ENCODE results near the gene TFF2.
A peak's percentile ranks its signal among the peaks of the same experiment; 100 is the strongest.

TFF2 gene, protein sequence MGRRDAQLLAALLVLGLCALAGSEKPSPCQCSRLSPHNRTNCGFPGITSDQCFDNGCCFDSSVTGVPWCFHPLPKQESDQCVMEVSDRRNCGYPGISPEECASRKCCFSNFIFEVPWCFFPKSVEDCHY

GRCh38 chr21:42350927-42351426 is at the start of gene TFF2:
TSS of gene TFF2 (minus strand) at chr21:42350994. CDS start at chr21:42350957, 37 bp downstream.
- DNase-seq, result no peak

DNA sequence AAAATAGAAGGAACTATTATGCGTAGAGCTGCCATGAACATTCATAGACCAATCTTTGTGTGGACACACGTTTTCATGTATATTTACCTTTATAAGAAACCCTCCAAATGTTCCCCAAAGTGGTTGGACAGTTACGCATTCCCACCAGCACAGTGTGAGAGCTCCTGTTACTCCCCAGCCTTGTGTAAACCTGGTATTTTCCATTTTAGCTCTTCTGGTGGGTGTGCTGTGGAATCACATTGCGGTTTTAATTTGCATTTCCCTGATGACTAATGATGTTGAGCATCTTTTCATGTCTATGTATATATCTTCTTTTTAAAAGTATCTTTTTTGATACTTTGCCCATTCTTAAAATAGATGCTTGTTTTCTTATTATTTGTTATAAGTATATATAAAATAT is 49.7 kb upstream of the TFF2 start:
- no peak for DNase-seq

GRCh38 chr21:42398436-42399028 is 47.7 kb upstream of the TFF2 start:
- DNase-seq, result no peak

GRCh38 chr21:42397746-42398394 is 47.1 kb upstream of the TFF2 start:
- DNase-seq, result no peak

GRCh38 chr21:42396799-42397745 is 46.3 kb upstream of the TFF2 start:
- DNase-seq, result no peak

DNA sequence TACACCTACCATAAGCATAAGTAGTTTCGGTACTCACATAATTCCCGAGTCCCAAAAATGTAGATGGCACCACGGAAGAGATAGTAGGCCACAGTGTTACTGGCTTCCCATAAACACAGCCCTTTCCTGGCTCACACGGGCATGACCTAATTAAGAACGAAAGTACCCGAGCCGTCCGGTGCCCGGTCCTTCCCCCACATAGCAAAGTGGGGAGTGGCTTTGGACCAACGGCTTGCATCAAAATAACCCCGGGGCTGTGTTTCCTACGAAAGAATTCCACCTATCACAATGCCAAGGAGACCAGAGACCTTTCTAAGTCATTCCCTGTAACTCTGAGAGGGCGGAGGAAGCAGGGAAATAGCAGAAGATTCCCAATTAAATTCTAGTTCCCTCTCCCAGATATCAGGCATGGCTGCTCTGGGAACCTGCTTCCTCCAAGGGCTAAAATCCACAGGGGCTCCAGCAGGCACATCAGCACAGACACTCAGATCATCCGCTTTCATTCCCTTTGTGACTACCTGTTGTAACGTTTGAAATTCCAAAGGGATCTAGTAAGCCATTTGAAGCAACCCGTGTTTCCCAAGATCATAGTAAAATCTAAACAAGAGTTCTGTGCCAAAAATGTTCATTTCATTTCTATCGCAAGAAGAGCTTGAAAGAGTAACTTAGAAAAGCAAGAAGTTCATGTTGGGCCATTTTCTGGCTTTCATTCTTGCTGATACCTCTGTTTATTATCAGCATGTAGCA is 45.3 kb upstream of the TFF2 start, which contains the start of gene TMPRSS3:
TMPRSS3 (minus strand) TSS at position 148 of the 747 bp plus-strand sequence. CDS start 635 bp downstream, outside the sequence.
- DNase-seq, result no peak

DNA sequence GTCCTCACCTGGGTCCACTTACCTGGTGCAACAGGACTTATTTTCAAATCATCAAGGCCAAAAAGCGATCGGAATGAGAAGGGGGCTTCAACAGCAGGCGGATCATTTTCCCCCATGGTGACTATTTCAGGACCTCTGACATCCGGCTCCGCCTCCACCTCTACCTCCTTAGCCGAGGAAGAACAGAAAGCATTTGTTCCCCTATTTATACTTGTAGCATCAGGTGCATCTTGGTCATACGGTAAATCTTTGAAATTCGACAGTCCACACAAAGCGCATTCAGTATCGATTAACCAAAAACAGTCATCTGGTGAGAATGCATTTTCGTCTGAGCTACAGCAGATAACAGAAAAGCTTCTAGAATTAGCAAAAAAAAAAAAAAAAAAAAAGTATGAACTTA is 44.5 kb upstream of the TFF2 start:
- DNase-seq, result no peak

DNA sequence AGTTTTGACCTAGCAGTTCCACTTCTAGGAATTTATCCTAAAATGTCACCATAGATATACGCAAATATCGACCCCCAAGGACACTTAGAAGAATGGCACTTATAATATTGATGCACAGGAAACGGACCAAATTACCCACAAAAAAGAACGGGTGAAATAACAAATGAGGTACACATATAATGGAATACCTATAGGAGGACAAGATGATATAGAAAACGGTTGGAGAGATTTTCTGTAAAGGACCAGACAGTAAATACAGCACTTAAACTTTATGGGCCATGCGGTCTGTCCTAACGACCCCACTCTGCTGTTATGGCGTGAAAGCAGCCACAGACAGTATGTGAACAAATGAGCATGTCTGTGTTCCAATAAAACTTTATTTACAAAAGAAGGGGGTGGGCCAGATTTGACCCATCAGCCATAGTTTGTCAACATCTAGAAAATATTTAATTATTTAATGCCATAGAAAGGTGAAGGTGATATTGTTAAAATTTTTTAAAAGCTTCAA is 42.7 kb upstream of the TFF2 start:
- no peak for DNase-seq

GRCh38 chr21:42392731-42393442 is 42.1 kb upstream of the TFF2 start:
- no peak for DNase-seq

DNA sequence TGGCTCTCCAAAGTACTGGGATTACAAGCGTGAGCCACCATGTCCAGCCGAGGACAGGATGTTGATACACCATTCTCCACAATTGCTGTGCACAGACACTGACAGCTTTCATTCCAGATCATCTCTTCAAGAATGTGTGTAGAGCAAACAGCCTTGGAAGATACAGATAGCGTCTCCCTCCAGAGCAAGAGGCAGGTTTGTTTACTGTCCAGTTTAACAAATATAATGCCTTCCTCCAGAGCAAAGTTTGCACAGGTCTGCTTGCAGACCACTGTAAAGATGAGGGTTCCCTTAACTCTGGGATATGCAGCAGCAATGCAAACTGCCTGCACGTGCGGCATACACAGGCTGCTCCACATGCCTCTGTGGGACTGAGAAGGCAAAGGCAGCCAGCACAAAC is 40.5 kb upstream of the TFF2 start:
- DNase-seq, result no peak

DNA sequence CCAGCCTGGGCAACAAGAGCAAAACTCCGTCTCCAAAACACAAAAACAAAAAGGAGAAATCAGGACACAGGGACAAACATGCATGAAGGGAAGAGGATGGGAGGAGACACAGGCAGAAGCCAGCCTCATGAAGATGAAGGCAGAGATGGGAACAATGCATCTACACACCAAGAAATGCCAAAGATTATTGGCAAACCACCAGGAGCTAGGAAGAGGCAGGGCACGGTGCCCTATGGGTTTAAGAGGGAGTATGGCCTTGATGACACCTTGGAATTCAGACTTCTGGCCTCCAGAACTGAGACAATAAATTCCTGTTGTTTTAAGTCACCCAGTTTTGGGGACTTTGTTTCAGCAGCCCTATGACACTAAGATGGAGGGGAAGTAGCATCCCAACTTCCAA is 39.9 kb upstream of the TFF2 start:
- DNase-seq, result no peak

- DNase-seq, result no peak
Observed at GRCh38 chr21:42390193-42390592, 39.4 kb upstream of the TFF2 start.

- no peak for DNase-seq
Observed at GRCh38 chr21:42389449-42389835, 38.6 kb upstream of the TFF2 start.

DNA sequence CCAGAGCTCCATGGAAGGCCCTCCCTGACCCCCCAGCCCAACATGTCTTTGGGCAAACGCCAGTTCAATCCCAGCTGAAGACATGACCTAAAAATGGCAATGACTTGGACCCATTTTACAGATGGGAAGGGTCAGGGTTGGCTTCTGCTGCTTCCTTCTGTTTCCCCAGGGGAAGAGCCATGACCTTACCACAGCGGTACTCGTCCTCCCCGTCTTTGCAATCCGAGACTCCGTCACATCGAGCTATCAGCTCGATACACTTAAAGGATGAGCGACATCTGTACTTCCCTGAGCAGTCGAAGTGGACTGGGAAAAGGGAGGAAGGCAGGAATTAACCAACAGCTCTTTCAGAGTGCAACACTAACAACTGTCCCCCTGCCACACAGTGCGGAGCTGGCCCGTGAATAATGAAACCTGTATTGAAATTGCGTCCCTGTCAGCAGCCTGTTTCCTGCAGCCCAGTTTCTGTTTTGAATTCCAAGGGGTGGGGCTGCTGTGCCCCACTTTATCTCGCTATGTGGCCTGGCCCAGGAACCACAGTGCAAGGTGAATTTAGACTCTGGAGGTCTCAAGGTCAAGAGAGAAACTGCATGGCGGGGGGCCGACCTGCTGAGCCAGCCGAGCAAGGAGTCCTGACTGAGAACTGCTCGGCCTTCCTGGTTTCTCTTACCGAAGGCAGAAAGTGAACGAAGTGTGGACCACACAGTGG is 38.1 kb upstream of the TFF2 start:
- no peak for DNase-seq

DNA sequence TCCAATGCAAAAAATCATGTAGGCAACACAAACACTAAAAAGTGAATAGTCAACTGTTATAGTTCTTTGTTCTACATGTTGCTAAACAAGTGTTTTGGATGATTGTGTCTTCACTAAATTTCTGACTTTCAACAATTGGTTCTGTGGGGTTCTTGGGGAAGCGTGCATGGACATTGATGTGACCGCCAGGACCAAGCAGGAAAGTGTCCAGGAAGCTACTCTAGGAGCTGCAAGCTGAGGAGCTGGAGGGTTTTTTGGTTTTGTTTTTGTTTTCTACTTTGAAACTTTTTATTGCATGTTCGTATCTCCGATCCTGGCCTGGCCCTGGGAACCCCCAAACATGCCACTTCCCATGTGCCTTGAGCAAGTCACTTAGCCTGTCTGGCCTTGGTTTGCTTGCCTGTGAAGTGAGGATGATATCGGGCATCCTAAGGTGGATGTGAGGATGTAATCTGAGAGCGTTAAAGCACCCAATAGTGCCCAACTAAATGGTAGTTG is 37.1 kb upstream of the TFF2 start:
- DNase-seq, result no peak

- peak; percentile 46 for DNase-seq
Observed at GRCh38 chr21:42387164-42387563, 36.4 kb upstream of the TFF2 start.

GRCh38 chr21:42386034-42386591 is 35.3 kb upstream of the TFF2 start:
- DNase-seq, result no peak

GRCh38 chr21:42385619-42386018 is 34.8 kb upstream of the TFF2 start:
- no peak for DNase-seq

DNA sequence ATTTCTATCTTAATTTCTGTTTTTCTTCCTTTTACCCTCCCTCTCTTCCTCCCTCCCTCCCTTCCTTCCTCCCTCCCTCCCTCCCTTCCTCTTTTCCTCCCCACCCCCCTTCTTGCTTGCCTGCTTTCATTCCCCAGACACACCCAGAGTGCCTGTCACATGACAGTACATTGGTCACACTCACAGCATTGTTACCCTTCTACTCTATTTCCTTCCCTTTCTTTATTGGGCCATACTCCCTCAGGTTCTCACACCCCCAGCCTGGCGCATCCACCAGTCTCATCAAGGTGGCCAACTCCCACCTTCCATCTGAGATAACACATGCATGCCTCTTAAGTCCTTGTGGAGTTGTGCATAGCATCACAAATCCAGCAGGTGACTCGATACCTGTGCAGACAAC is 34.2 kb upstream of the TFF2 start:
- DNase-seq, result no peak

Measured in KG1 (cell line).